IMR-90 (cell line): ENCODE results near the gene CARS2.

Experiments
- CEBPB ChIP-seq: IDR thresholded peaks from 2 replicates; pipeline ENCODE4 v1.6.1; 2012; ENCODE audit warnings: low read depth, low read length, improper control_type of control experiment
- MXI1 ChIP-seq: IDR thresholded peaks from 2 replicates; pipeline ENCODE4 v1.6.1; 2012; ENCODE audit warnings: low read depth, mild to moderate bottlenecking, low read length, moderate library complexity, borderline replicate concordance
- RAD21 ChIP-seq: IDR thresholded peaks from 2 replicates; pipeline ENCODE4 v1.6.1; 2012; ENCODE audit warnings: low read length, improper control_type of control experiment

- TF ChIP-seq CEBPB (no peak), MXI1 (no peak), RAD21 (no peak)
Measured at GRCh38 chr13:110662091-110662490, 43.8 kb downstream of the CARS2 start.
